SK-N-SH treated with all-trans-retinoic acid at 6 μM for 48 hours (cell line): ENCODE measurements around the gene PREB.

ENCODE experiments used
- ARNTL ChIP-seq: fragments of 450-650 bp; formaldehyde crosslinking; IDR thresholded peaks from 2 replicates; pipeline ENCODE4 v1.5.0; 2020; ENCODE audit warnings: low read depth, mild to moderate bottlenecking, moderate library complexity, borderline replicate concordance
- CREB5 ChIP-seq: fragments of 250-450 bp; sonication (Bioruptor Pico); IDR thresholded peaks from 2 replicates; pipeline ENCODE4 v1.5.1; 2020; ENCODE audit warnings: low read depth, mild to moderate bottlenecking, moderate library complexity
- CSDC2 ChIP-seq: fragments of 250-450 bp; sonication (Bioruptor Pico); IDR thresholded peaks from 2 replicates; pipeline ENCODE4 v1.5.0; 2020; ENCODE audit warnings: mild to moderate bottlenecking, moderate library complexity
- CSRNP3 ChIP-seq: fragments of 250-450 bp; sonication (Bioruptor Pico); IDR thresholded peaks from 2 replicates; pipeline ENCODE4 v1.5.1; 2021; ENCODE audit warnings: mild to moderate bottlenecking, moderate library complexity
- ESRRG ChIP-seq: fragments of 250-450 bp; sonication (Bioruptor Pico); IDR thresholded peaks from 2 replicates; pipeline ENCODE4 v1.6.1; 2021; ENCODE audit warnings: mild to moderate bottlenecking
- ISL1 ChIP-seq: fragments of 250-450 bp; sonication (Bioruptor Pico); IDR thresholded peaks from 2 replicates; pipeline ENCODE4 v2.1.2; 2022; ENCODE audit warnings: mild to moderate bottlenecking, moderate library complexity
- POU6F1 ChIP-seq: fragments of 250-450 bp; sonication (Bioruptor Pico); IDR thresholded peaks from 2 replicates; pipeline ENCODE4 v1.8.0; 2021; ENCODE audit warnings: low read depth, mild to moderate bottlenecking, moderate library complexity, borderline replicate concordance
- RARB ChIP-seq: fragments of 250-450 bp; sonication (Bioruptor Pico); IDR thresholded peaks from 2 replicates; pipeline ENCODE4 v1.8.0; 2021; ENCODE audit warnings: mild to moderate bottlenecking, moderate library complexity
- TOX ChIP-seq: fragments of 250-450 bp; sonication (Bioruptor Pico); IDR thresholded peaks from 2 replicates; pipeline ENCODE4 v1.8.0; 2021; ENCODE audit warnings: mild to moderate bottlenecking, moderate library complexity, borderline replicate concordance
- TSHZ2 ChIP-seq: fragments of 250-450 bp; sonication (Bioruptor Pico); IDR thresholded peaks from 2 replicates; pipeline ENCODE4 v1.5.0; 2020; ENCODE audit warnings: mild to moderate bottlenecking, moderate library complexity
- ZFP3 ChIP-seq: fragments of 250-450 bp; sonication (Bioruptor Pico); IDR thresholded peaks from 2 replicates; pipeline ENCODE4 v1.5.0; 2020; ENCODE audit warnings: mild to moderate bottlenecking, moderate library complexity
- ZFP30 ChIP-seq: fragments of 450-650 bp; formaldehyde crosslinking; IDR thresholded peaks from 2 replicates; pipeline ENCODE4 v1.5.0; 2022; ENCODE audit warnings: mild to moderate bottlenecking, moderate library complexity
- ZNF8 ChIP-seq: fragments of 450-650 bp; formaldehyde crosslinking; IDR thresholded peaks from 2 replicates; pipeline ENCODE4 v1.5.0; 2020; ENCODE audit warnings: mild to moderate bottlenecking, moderate library complexity
- TF ChIP-seq, protein P1 (sequence below): fragments of 250-450 bp; sonication (Bioruptor Pico); IDR thresholded peaks from 2 replicates; pipeline ENCODE4 v1.8.0; 2020; ENCODE audit warnings: mild to moderate bottlenecking, moderate library complexity, borderline replicate concordance

GRCh38 chr2:27102329-27102728 is 32.1 kb downstream of the PREB start:
- TF ChIP-seq TSHZ2 (CRISPR knock-in tag) (no peak), POU6F1 (CRISPR knock-in tag) (no peak), CSRNP3 (CRISPR knock-in tag) (no peak), ESRRG (CRISPR knock-in tag) (no peak), CREB5 (CRISPR knock-in tag) (no peak), ARNTL (CRISPR knock-in tag) (no peak), ZFP3 (CRISPR knock-in tag) (no peak), ZFP30 (CRISPR knock-in tag) (no peak), CSDC2 (CRISPR knock-in tag) (no peak), RARB (CRISPR knock-in tag) (no peak), TOX (CRISPR knock-in tag) (no peak), ISL1 (CRISPR knock-in tag) (no peak), ZNF8 (CRISPR knock-in tag) (no peak)
- TF ChIP-seq, protein P1, sequence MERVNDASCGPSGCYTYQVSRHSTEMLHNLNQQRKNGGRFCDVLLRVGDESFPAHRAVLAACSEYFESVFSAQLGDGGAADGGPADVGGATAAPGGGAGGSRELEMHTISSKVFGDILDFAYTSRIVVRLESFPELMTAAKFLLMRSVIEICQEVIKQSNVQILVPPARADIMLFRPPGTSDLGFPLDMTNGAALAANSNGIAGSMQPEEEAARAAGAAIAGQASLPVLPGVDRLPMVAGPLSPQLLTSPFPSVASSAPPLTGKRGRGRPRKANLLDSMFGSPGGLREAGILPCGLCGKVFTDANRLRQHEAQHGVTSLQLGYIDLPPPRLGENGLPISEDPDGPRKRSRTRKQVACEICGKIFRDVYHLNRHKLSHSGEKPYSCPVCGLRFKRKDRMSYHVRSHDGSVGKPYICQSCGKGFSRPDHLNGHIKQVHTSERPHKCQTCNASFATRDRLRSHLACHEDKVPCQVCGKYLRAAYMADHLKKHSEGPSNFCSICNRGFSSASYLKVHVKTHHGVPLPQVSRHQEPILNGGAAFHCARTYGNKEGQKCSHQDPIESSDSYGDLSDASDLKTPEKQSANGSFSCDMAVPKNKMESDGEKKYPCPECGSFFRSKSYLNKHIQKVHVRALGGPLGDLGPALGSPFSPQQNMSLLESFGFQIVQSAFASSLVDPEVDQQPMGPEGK (CRISPR knock-in tag), result no peak
